ENCODE results near the gene DTX3L. TPM values are rescaled to one million over a fixed set of nuclear protein-coding genes. Genes with fewer than 3 reads are reported as not detected.

Gene DTX3L
- polyA plus RNA-seq, 3 donors = 8.6 to 29.0 (median 17.7) TPM

DNA sequence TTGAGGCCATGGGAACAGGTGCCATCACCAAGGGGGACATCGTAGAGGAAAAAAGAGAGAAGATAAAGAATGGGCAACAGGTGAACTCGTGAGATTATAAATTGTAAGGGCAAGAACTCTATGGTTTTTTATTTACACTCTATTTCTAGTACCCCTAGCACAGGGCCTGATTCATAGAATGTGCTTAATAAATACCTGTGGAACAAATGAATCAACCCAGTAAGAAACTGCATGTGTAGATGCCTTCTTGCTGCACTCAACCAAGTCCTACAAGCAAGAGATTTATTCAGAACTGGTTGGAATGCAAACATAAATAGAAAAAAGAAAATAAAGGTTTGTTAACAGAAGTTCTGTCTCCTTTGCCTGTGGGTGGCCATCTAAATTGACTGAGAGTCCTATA lies 30.7 kb upstream of the DTX3L start:
- Mint-ChIP-seq H3K36me3 (peaks cover 76 to 86% of the 10 kb centered on the region in 2 donors), H3K27me3 (ENCODE audit: low read depth in 3 of 3) (peaks cover 0 to 1% (median 0%) of the 10 kb centered on the region in 3 donors), H3K4me3 (no peak overlapping the region), H3K9me3 (no peaks in the 10 kb centered on the region), H3K4me1 (peaks cover 11% of the 10 kb centered on the region), H3K27ac (peak overlapping the region in 1 of 7 donors; percentile 52)
- no peak for DNase-seq
- Histone ChIP-seq H3K4me3 (replicated peaks in 1 of 3; ENCODE audit: low read depth in 2 of 3, low read length in 3 of 3) (no peak overlapping the region), H3K4me2 (replicated peaks; ENCODE audit: extremely low read depth, low read length, poor library complexity, severe bottlenecking) (no peak overlapping the region), H3K4me1 (ENCODE audit: control insufficient read depth in 1 of 2, insufficient read depth in 2 of 2, low read length in 2 of 2) (peaks cover 4 to 19% of the 10 kb centered on the region in 2 donors), H3K9ac (ENCODE audit: insufficient read depth, low read length, poor library complexity, severe bottlenecking) (no peak overlapping the region), H2AFZ (ENCODE audit: insufficient read depth, low read depth, low read length, poor library complexity, severe bottlenecking) (no peak overlapping the region), H3K36me3 (replicated peaks in 1 of 2; ENCODE audit: control insufficient read depth in 1 of 2, insufficient read depth in 2 of 2, low read length in 2 of 2) (peaks cover 68 to 95% of the 10 kb centered on the region in 2 donors), H3K9me3 (replicated peaks in 1 of 2; ENCODE audit: control insufficient read depth in 1 of 2, insufficient read depth in 1 of 2, low read length in 2 of 2) (no peaks in the 10 kb centered on the region), H3K27ac (ENCODE audit: low read depth in 1 of 2, low read length in 2 of 2) (no peak overlapping the region), H3K27me3 (ENCODE audit: control insufficient read depth in 2 of 2, insufficient read depth in 2 of 2, low read length in 2 of 2) (no peaks in the 10 kb centered on the region), H4K20me1 (ENCODE audit: insufficient read depth, low read length) (peaks cover 12% of the 10 kb centered on the region), H3K79me2 (ENCODE audit: insufficient read depth, low read length) (no peaks in the 10 kb centered on the region)
- WGBS (ENCODE audit: insufficient coverage) = no CpG with 5 or more reads among the region's 2 CpGs
- TF ChIP-seq, protein P1, sequence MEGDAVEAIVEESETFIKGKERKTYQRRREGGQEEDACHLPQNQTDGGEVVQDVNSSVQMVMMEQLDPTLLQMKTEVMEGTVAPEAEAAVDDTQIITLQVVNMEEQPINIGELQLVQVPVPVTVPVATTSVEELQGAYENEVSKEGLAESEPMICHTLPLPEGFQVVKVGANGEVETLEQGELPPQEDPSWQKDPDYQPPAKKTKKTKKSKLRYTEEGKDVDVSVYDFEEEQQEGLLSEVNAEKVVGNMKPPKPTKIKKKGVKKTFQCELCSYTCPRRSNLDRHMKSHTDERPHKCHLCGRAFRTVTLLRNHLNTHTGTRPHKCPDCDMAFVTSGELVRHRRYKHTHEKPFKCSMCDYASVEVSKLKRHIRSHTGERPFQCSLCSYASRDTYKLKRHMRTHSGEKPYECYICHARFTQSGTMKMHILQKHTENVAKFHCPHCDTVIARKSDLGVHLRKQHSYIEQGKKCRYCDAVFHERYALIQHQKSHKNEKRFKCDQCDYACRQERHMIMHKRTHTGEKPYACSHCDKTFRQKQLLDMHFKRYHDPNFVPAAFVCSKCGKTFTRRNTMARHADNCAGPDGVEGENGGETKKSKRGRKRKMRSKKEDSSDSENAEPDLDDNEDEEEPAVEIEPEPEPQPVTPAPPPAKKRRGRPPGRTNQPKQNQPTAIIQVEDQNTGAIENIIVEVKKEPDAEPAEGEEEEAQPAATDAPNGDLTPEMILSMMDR (IDR thresholded peaks at IDR 0.05) = no peak
- intact Hi-C loops (cut with micrococcal nuclease) = no loop called here

DNA sequence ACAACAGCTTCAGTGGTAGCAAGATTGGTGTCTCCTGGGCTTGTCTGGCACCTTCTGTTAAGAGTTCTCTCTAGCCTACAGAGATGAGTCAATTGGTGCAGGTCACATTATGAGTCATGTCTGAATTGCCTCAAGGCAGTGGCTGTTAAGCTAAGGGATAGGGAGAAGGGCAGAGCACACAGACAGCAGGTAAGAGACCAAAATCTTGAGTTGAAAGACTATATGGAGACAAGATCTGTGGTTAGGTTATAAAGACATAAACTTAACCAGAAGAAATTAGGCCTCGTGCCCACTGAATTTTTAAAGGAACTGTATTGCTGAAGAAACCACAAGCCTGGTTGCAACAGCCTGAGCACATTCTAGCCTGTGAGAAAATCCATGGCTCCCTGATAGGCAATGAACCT lies 30.2 kb upstream of the DTX3L start:
- Mint-ChIP-seq H3K36me3 (peaks cover 77 to 83% of the 10 kb centered on the region in 2 donors), H3K4me1 (peaks cover 16% of the 10 kb centered on the region), H3K27ac (peak overlapping the region in 4 of 7 donors; percentile 8 to 39 (median 24)), H3K27me3 (ENCODE audit: low read depth in 3 of 3) (peaks cover 0 to 1% (median 0%) of the 10 kb centered on the region in 3 donors), H3K4me3 (no peak overlapping the region), H3K9me3 (no peaks in the 10 kb centered on the region)
- Histone ChIP-seq H3K27ac (ENCODE audit: low read depth in 1 of 2, low read length in 2 of 2) (no peak overlapping the region), H3K4me1 (ENCODE audit: control insufficient read depth in 1 of 2, insufficient read depth in 2 of 2, low read length in 2 of 2) (peaks cover 7 to 23% of the 10 kb centered on the region in 2 donors), H3K9me3 (replicated peaks in 1 of 2; ENCODE audit: control insufficient read depth in 1 of 2, insufficient read depth in 1 of 2, low read length in 2 of 2) (no peaks in the 10 kb centered on the region), H3K27me3 (ENCODE audit: control insufficient read depth in 2 of 2, insufficient read depth in 2 of 2, low read length in 2 of 2) (no peaks in the 10 kb centered on the region), H3K9ac (ENCODE audit: insufficient read depth, low read length, poor library complexity, severe bottlenecking) (no peak overlapping the region), H3K4me3 (replicated peaks in 1 of 3; ENCODE audit: low read depth in 2 of 3, low read length in 3 of 3) (no peak overlapping the region), H3K36me3 (replicated peaks in 1 of 2; ENCODE audit: control insufficient read depth in 1 of 2, insufficient read depth in 2 of 2, low read length in 2 of 2) (peaks cover 66 to 92% of the 10 kb centered on the region in 2 donors), H2AFZ (ENCODE audit: insufficient read depth, low read depth, low read length, poor library complexity, severe bottlenecking) (no peak overlapping the region), H4K20me1 (ENCODE audit: insufficient read depth, low read length) (peaks cover 12% of the 10 kb centered on the region), H3K79me2 (ENCODE audit: insufficient read depth, low read length) (no peaks in the 10 kb centered on the region), H3K4me2 (replicated peaks; ENCODE audit: extremely low read depth, low read length, poor library complexity, severe bottlenecking) (no peak overlapping the region)
- intact Hi-C loops (cut with micrococcal nuclease) = no loop called here
- peak in 1 of 3 donors; percentile 33 for DNase-seq
- no CpG with 5 or more reads among the region's 1 CpG for WGBS (ENCODE audit: insufficient coverage)
- TF ChIP-seq, protein P1 (IDR thresholded peaks at IDR 0.05) = no peak
